SK-N-SH (cell line): Measurements from ENCODE around the gene USP2. TPM values are rescaled to one million over a fixed set of nuclear protein-coding genes. Genes with fewer than 3 reads are reported as not detected.

Experiments
- CTCF ChIA-PET: fragments of 300-600, 350-600 bp; formaldehyde crosslinking; extraction: SDS; loops from one replicate; lab custom pipeline; 2021; lab: Yijun Ruan, JAX
- POLR2A ChIA-PET: fragments of 350-600 bp; sonication (Branson Sonifier 250); formaldehyde crosslinking; extraction: SDS; loops from one replicate; lab custom pipeline; 2020; ENCODE audit warnings: antibody characterized with exemption, inconsistent platforms; lab: Yijun Ruan, JAX
- DNase-seq: peaks from one replicate; pipeline ENCODE4 v3.0.0; 2012
- H2AFZ ChIP-seq: fragments of 200-600 bp; sonication (generic); 2 replicates; pipeline ENCODE4 v1.8.1; 2016; ENCODE audit warnings: antibody characterized with exemption, mild to moderate bottlenecking, low read depth
- H3F3A ChIP-seq: fragments of 200-600 bp; sonication (generic); replicated peaks from 2 replicates; pipeline ENCODE3; 2016; ENCODE audit warnings: antibody characterized with exemption, mild to moderate bottlenecking; ENCODE audit not compliant: insufficient read depth
- H3K27ac ChIP-seq, 2 experiments: fragments of 200-500 bp in 1 of 2; fragments of 200-600 bp in 1 of 2; sonication (Bioruptor generic) in 1 of 2; sonication (generic), shearing (Covaris generic) in 1 of 2; 2 replicates each; pipeline versions ENCODE4 v1.5.1 to v1.6.1; 2014 to 2016; ENCODE audit warnings: low read depth in 2 of 2, inconsistent platforms in 1 of 2, low read length in 1 of 2, mild to moderate bottlenecking in 1 of 2, mixed read lengths in 1 of 2
- H3K27me3 ChIP-seq: fragments of 200-600 bp; sonication (generic), shearing (Covaris generic); 2 replicates; pipeline ENCODE4 v1.6.1; 2016; ENCODE audit warnings: mixed run types; ENCODE audit not compliant: insufficient read depth
- H3K36me3 ChIP-seq, 2 experiments: fragments of 200-500 bp in 1 of 2; fragments of 200-600 bp in 1 of 2; sonication (Bioruptor generic) in 1 of 2; sonication (generic) in 1 of 2; replicated peaks in 1 of 2; 2 replicates each; pipeline versions ENCODE3 to v1.5.1; 2014 to 2016; ENCODE audit warnings: low read length in 1 of 2, mild to moderate bottlenecking in 1 of 2; ENCODE audit not compliant: insufficient read depth in 2 of 2, control insufficient read depth in 1 of 2
- H3K4me1 ChIP-seq, 2 experiments: fragments of 200-500 bp in 1 of 2; fragments of 200-600 bp in 1 of 2; sonication (Bioruptor generic) in 1 of 2; sonication (generic), shearing (Covaris generic) in 1 of 2; 2 replicates each; pipeline versions ENCODE4 v1.5.1 to v1.6.1; 2014 to 2016; ENCODE audit warnings: low read depth in 1 of 2, low read length in 1 of 2, mixed run types in 1 of 2; ENCODE audit not compliant: insufficient read depth in 2 of 2, control insufficient read depth in 1 of 2
- H3K4me2 ChIP-seq: fragments of 200-600 bp; sonication (generic), shearing (Covaris generic); 2 replicates; pipeline ENCODE4 v1.6.1; 2017; ENCODE audit warnings: mixed run types
- H3K4me3 ChIP-seq, 2 experiments: fragments of 200-500 bp in 1 of 2; fragments of 200-600 bp in 1 of 2; sonication (Bioruptor generic) in 1 of 2; sonication (generic), shearing (Covaris generic) in 1 of 2; 2 replicates each; pipeline versions ENCODE4 v1.5.1 to v1.8.1; 2014 to 2016; ENCODE audit warnings: low read depth in 2 of 2, inconsistent platforms in 1 of 2, low read length in 1 of 2, mild to moderate bottlenecking in 1 of 2, mixed read lengths in 1 of 2, moderate library complexity in 1 of 2
- H3K79me2 ChIP-seq: fragments of 200-600 bp; sonication (generic); 2 replicates; pipeline ENCODE4 v1.8.1; 2017; ENCODE audit warnings: mild to moderate bottlenecking; ENCODE audit not compliant: insufficient read depth
- H3K9ac ChIP-seq: fragments of 200-600 bp; sonication (generic); 2 replicates; pipeline ENCODE4 v1.6.1; 2017; ENCODE audit warnings: mixed run types
- H3K9me2 ChIP-seq: fragments of 200-600 bp; sonication (generic); 2 replicates; pipeline ENCODE4 v1.6.1; 2017; ENCODE audit warnings: mixed run types
- H3K9me3 ChIP-seq: fragments of 200-600 bp; sonication (generic); 2 replicates; pipeline ENCODE4 v1.6.1; 2017; ENCODE audit warnings: mixed run types, mild to moderate bottlenecking, moderate library complexity
- H4K20me1 ChIP-seq: fragments of 200-600 bp; sonication (generic); 2 replicates; pipeline ENCODE4 v1.6.1; 2017; ENCODE audit warnings: mild to moderate bottlenecking, mixed run types; ENCODE audit not compliant: insufficient read depth
- CHD2 ChIP-seq: fragments of 150-350 bp; IDR thresholded peaks from 2 replicates; pipeline ENCODE4 v1.6.1; 2018; ENCODE audit warnings: low read length; ENCODE audit not compliant: partially characterized antibody
- EZH2phosphoT487 ChIP-seq: fragments of 200-600 bp; sonication (generic); IDR thresholded peaks from 2 replicates; pipeline ENCODE4 v1.6.1; 2017; ENCODE audit warnings: low read depth, mixed run types, mild to moderate bottlenecking, antibody characterized with exemption, moderate library complexity, borderline replicate concordance
- NRF1 ChIP-seq: IDR thresholded peaks from 2 replicates; pipeline ENCODE4 v1.6.1; 2012; ENCODE audit warnings: low read depth, mild to moderate bottlenecking, low read length
- RAD21 ChIP-seq: IDR thresholded peaks from 2 replicates; pipeline ENCODE4 v1.6.1; 2012; ENCODE audit warnings: mild to moderate bottlenecking, low read length
- RCOR1 ChIP-seq: fragments of 150-350 bp; IDR thresholded peaks from 2 replicates; pipeline ENCODE4 v1.6.1; 2017; ENCODE audit warnings: antibody characterized with exemption, low read length
- SIN3A ChIP-seq: IDR thresholded peaks from 2 replicates; pipeline ENCODE4 v1.6.1; 2012; ENCODE audit warnings: low read depth, mild to moderate bottlenecking, low read length, moderate library complexity, borderline replicate concordance
- TEAD4 ChIP-seq: IDR thresholded peaks from 2 replicates; pipeline ENCODE4 v1.4.0; 2012; ENCODE audit warnings: mild to moderate bottlenecking, borderline replicate concordance; ENCODE audit not compliant: insufficient read depth
- WGBS: methylation state at CpG from one replicate; pipeline ENCODE4 v1.1.6; 2017; ENCODE audit warnings: low lambda C conversion rate; 5-methylcytosine and 5-hydroxymethylcytosine counted together
- polyA plus RNA-seq, 3 experiments: library from polyadenylated mRNA; depleted of rRNA; stranded (reverse); fragments of >200 nt; gene quantifications; 2 replicates each; pipeline ENCODE4 v1.2.3, GENCODE V29; 2012
- TF ChIP-seq, protein P1 (sequence below): fragments of 150-350 bp; IDR thresholded peaks from 2 replicates; pipeline ENCODE4 v1.6.1; 2016; ENCODE audit warnings: mild to moderate bottlenecking, low read depth, low read length
- TF ChIP-seq, protein P2 (sequence below): IDR thresholded peaks from 2 replicates; pipeline ENCODE4 v1.4.0; 2012; ENCODE audit warnings: low read depth, borderline replicate concordance
- TF ChIP-seq, protein P3 (sequence below): fragments of 200-600 bp; sonication (generic); IDR thresholded peaks from 2 replicates; pipeline ENCODE4 v1.6.1; 2017; ENCODE audit warnings: antibody characterized with exemption, mild to moderate bottlenecking, moderate library complexity
- TF ChIP-seq, protein P4 (sequence below): IDR thresholded peaks from 2 replicates; pipeline ENCODE4; 2012

USP2 gene
- polyA plus RNA-seq, 1 of the 3 experiments (the other 2 are of a cell fraction), result 0.97 TPM

DNA sequence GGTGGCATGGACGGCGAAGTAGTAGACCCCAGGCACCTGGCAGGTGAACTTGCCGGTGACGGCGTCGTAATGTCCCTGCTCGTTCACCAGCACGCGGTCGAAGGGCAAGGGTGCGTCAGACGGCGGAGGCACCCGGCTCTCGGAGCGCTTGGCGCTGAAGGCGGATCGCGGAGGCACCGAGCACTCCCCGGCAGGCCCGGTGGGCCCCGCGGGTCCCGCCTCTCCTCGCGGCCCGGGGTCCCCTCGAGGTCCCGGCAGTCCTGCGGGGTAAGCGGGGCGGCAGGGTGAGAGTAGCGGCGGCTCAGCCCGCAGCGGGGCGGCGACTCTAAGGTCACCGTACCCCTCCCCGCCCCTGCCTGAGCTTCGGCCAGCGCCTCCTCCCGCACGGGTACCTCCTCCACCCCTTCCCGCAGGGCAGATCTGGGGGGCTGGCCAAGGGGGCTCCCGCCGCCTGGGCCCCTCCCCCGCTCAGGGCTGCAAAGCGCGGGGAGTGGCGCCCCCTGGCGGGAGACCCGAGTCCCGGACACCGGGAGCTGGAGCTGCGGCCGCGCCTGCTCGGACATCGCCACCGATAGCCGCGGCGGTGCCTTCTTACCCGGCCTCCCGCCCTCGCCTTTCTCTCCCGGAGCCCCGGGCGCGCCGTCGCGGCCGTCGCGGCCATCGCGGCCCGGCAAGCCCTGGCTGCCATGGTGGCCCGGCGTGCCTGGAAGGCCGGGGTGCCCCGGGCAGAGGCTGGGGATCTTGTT is 41.7 kb downstream of the USP2 start:
- no peak overlapping the region; a peak in 1 of 4 replicates for H3K27ac ChIP-seq
- H3K9ac ChIP-seq, result no peak overlapping the region
- no peaks in the 10 kb centered on the region for H3K9me3 ChIP-seq
- WGBS, result 80% methylated on average over 14 of the region's 86 CpGs
- POLR2A ChIA-PET, result interaction anchor here (1.8 to 2.5 kb wide), 2 partner anchors 34 to 135 kb away, joined by 5 to 7 read pairs; no protein-coding TSS in a partner anchor
- H3F3A ChIP-seq, result peaks cover 6% of the 10 kb centered on the region
- peak overlapping the region; percentile 37 to 49; a peak in 3 of 4 replicates for H3K4me3 ChIP-seq
- H3K79me2 ChIP-seq, result peaks cover 28% of the 10 kb centered on the region
- H2AFZ ChIP-seq, result 0 out of 2 replicates have a peak overlapping the region, but pooled peaks have one; percentile 63
- H3K36me3 ChIP-seq, result peaks cover 0 to 12% of the 10 kb centered on the region in 2 experiments
- H3K4me1 ChIP-seq, result peaks cover 16 to 41% of the 10 kb centered on the region in 2 experiments; a peak in 3 of 4 replicates
- CTCF ChIA-PET, result interaction anchor here (0.5 to 8.6 kb wide), 47 partner anchors 8 to 1195 kb away, joined by 3 to 191 read pairs (median 4); partner anchors contain the start of genes CBL, HMBS, MCAM and MFRP
- TF ChIP-seq, protein P1, sequence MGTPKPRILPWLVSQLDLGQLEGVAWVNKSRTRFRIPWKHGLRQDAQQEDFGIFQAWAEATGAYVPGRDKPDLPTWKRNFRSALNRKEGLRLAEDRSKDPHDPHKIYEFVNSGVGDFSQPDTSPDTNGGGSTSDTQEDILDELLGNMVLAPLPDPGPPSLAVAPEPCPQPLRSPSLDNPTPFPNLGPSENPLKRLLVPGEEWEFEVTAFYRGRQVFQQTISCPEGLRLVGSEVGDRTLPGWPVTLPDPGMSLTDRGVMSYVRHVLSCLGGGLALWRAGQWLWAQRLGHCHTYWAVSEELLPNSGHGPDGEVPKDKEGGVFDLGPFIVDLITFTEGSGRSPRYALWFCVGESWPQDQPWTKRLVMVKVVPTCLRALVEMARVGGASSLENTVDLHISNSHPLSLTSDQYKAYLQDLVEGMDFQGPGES, result no peak
- TF ChIP-seq, protein P2, sequence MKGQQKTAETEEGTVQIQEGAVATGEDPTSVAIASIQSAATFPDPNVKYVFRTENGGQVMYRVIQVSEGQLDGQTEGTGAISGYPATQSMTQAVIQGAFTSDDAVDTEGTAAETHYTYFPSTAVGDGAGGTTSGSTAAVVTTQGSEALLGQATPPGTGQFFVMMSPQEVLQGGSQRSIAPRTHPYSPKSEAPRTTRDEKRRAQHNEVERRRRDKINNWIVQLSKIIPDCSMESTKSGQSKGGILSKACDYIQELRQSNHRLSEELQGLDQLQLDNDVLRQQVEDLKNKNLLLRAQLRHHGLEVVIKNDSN, result no peak
- TF ChIP-seq NRF1 (no peak), SIN3A (no peak), EZH2phosphoT487 (no peak), RAD21 (peak; percentile 44; the same call in 1 of the 2 replicates), CHD2 (peak; percentile 68), RCOR1 (no peak), TEAD4 (no peak)
- TF ChIP-seq, protein P3, sequence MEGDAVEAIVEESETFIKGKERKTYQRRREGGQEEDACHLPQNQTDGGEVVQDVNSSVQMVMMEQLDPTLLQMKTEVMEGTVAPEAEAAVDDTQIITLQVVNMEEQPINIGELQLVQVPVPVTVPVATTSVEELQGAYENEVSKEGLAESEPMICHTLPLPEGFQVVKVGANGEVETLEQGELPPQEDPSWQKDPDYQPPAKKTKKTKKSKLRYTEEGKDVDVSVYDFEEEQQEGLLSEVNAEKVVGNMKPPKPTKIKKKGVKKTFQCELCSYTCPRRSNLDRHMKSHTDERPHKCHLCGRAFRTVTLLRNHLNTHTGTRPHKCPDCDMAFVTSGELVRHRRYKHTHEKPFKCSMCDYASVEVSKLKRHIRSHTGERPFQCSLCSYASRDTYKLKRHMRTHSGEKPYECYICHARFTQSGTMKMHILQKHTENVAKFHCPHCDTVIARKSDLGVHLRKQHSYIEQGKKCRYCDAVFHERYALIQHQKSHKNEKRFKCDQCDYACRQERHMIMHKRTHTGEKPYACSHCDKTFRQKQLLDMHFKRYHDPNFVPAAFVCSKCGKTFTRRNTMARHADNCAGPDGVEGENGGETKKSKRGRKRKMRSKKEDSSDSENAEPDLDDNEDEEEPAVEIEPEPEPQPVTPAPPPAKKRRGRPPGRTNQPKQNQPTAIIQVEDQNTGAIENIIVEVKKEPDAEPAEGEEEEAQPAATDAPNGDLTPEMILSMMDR, result peak; percentile 75
- TF ChIP-seq, protein P4, sequence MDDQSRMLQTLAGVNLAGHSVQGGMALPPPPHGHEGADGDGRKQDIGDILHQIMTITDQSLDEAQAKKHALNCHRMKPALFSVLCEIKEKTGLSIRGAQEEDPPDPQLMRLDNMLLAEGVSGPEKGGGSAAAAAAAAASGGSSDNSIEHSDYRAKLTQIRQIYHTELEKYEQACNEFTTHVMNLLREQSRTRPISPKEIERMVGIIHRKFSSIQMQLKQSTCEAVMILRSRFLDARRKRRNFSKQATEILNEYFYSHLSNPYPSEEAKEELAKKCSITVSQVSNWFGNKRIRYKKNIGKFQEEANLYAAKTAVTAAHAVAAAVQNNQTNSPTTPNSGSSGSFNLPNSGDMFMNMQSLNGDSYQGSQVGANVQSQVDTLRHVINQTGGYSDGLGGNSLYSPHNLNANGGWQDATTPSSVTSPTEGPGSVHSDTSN, result no peak
- TF ChIP-seq, all 33 proteins: peak for 3
- peak; percentile 95 for DNase-seq
- no peaks in the 10 kb centered on the region for H4K20me1 ChIP-seq
- no peaks in the 10 kb centered on the region for H3K9me2 ChIP-seq
- no peaks in the 10 kb centered on the region for H3K27me3 ChIP-seq
- peak overlapping the region; percentile 63; the same call in 1 of the 2 replicates for H3K4me2 ChIP-seq
